H4 (cell line): ENCODE data around the gene SCD5. TPM values are rescaled to one million over a fixed set of nuclear protein-coding genes. Genes with fewer than 3 reads are reported as not detected.

Experiments
- DNase-seq: peaks from one replicate; pipeline ENCODE4 v3.0.0-alpha.2; 2015; ENCODE audit warnings: low spot score
- total RNA-seq: library from RNA; depleted of rRNA; stranded (reverse); fragments of >200 nt; shearing (Covaris generic); gene quantifications from 2 replicates; pipeline ENCODE4 v1.2.3, GENCODE V29; 2014

Gene SCD5
- total RNA-seq, 1 experiment from 2014 or later = 14.5 TPM

- DNase-seq = no peak
These were observed 107.2 kb downstream of the SCD5 start for GRCh38 chr4:82691431-82691830.

- DNase-seq = no peak
These were observed 110.4 kb downstream of the SCD5 start for GRCh38 chr4:82688091-82688795.

GRCh38 chr4:82687531-82687930 lies 111.1 kb downstream of the SCD5 start:
- no peak for DNase-seq

- no peak for DNase-seq
These were observed 116.8 kb downstream of the SCD5 start for GRCh38 chr4:82681754-82682153.

- no peak for DNase-seq
These were observed 117.8 kb downstream of the SCD5 start for GRCh38 chr4:82680834-82681233.

GRCh38 chr4:82679531-82679930 lies 119.1 kb downstream of the SCD5 start:
- no peak for DNase-seq

GRCh38 chr4:82678051-82678450 lies 120.5 kb downstream of the SCD5 start:
- DNase-seq = no peak

- DNase-seq = no peak
These were observed 121.3 kb downstream of the SCD5 start for GRCh38 chr4:82677327-82677726.

- no peak for DNase-seq
These were observed 130.7 kb downstream of the SCD5 start for GRCh38 chr4:82667761-82668480.

GRCh38 chr4:82666970-82667665 lies 131.5 kb downstream of the SCD5 start:
- no peak for DNase-seq

- no peak for DNase-seq
These were observed 137.2 kb downstream of the SCD5 start for GRCh38 chr4:82661181-82661992.

GRCh38 chr4:82652062-82652461 lies 146.5 kb downstream of the SCD5 start:
- no peak for DNase-seq

- no peak for DNase-seq
These were observed 147.7 kb downstream of the SCD5 start for GRCh38 chr4:82650868-82651267.

- DNase-seq = no peak
These were observed 150.2 kb downstream of the SCD5 start for GRCh38 chr4:82648356-82648755.

- no peak for DNase-seq
These were observed 152.5 kb downstream of the SCD5 start for GRCh38 chr4:82645936-82646565.

GRCh38 chr4:82644734-82645126 lies 153.9 kb downstream of the SCD5 start:
- no peak for DNase-seq

GRCh38 chr4:82643994-82644733 lies 154.4 kb downstream of the SCD5 start:
- no peak for DNase-seq

- DNase-seq = no peak
These were observed 156.3 kb downstream of the SCD5 start for GRCh38 chr4:82642331-82642730.

- DNase-seq = no peak
These were observed 158.1 kb downstream of the SCD5 start for GRCh38 chr4:82640540-82640939.

- DNase-seq = no peak
These were observed 158.6 kb downstream of the SCD5 start for GRCh38 chr4:82639971-82640370.

- no peak for DNase-seq
These were observed 160.1 kb downstream of the SCD5 start for GRCh38 chr4:82638479-82638878.
